ENCODE measurements around the gene OVCH2.

GRCh38 chr11:7683571-7683970, 22.7 kb downstream of the OVCH2 start:
- TF ChIP-seq, protein P1, sequence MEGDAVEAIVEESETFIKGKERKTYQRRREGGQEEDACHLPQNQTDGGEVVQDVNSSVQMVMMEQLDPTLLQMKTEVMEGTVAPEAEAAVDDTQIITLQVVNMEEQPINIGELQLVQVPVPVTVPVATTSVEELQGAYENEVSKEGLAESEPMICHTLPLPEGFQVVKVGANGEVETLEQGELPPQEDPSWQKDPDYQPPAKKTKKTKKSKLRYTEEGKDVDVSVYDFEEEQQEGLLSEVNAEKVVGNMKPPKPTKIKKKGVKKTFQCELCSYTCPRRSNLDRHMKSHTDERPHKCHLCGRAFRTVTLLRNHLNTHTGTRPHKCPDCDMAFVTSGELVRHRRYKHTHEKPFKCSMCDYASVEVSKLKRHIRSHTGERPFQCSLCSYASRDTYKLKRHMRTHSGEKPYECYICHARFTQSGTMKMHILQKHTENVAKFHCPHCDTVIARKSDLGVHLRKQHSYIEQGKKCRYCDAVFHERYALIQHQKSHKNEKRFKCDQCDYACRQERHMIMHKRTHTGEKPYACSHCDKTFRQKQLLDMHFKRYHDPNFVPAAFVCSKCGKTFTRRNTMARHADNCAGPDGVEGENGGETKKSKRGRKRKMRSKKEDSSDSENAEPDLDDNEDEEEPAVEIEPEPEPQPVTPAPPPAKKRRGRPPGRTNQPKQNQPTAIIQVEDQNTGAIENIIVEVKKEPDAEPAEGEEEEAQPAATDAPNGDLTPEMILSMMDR (conservative IDR thresholded peaks at IDR 0.05; ENCODE audit: low read depth in 2 of 2): no peak
- no peak for TF ChIP-seq EZH2phosphoT487 (IDR thresholded peaks at IDR 0.05; ENCODE audit: unreplicated experiment)
- no peak for TF ChIP-seq REST (IDR thresholded peaks at IDR 0.05; ENCODE audit: unreplicated experiment)
- no peak for TF ChIP-seq CREB1 (CRISPR knock-in tag; IDR thresholded peaks at IDR 0.05; ENCODE audit: low read depth)
- no peak for TF ChIP-seq POLR2AphosphoS5 (IDR thresholded peaks at IDR 0.05; ENCODE audit: low read depth)
